Liver (tissue), 9 donors: ENCODE data around the gene GALNT10. TPM values are rescaled to one million over a fixed set of nuclear protein-coding genes. Genes with fewer than 3 reads are reported as not detected.

Experiments used
- DNase-seq: peaks from one replicate; pipeline ENCODE4 v3.0.0-alpha.2; 2017; ENCODE audit warnings: low spot score
- H3K27ac ChIP-seq, 2 donors: one replicate each; pipeline ENCODE4 v1.7.0; 2013; ENCODE audit warnings: inconsistent platforms in 2 of 2, low read length in 2 of 2, control low read depth in 1 of 2, low read depth in 1 of 2, mild to moderate bottlenecking in 1 of 2
- H3K27me3 ChIP-seq, 4 donors: one replicate each; pipeline versions ENCODE4 v1.6.1 to v1.7.0; 2013; ENCODE audit warnings: low read length in 3 of 4, inconsistent platforms in 1 of 4, mild to moderate bottlenecking in 1 of 4, moderate library complexity in 1 of 4; ENCODE audit not compliant: control insufficient read depth in 4 of 4, insufficient read depth in 4 of 4
- H3K36me3 ChIP-seq, 4 donors: one replicate each; pipeline versions ENCODE4 v1.6.1 to v1.7.0; 2013; ENCODE audit warnings: low read length in 3 of 4, mild to moderate bottlenecking in 3 of 4, low read depth in 1 of 4, moderate library complexity in 1 of 4; ENCODE audit not compliant: control insufficient read depth in 4 of 4, insufficient read depth in 3 of 4
- H3K4me1 ChIP-seq, 4 donors: one replicate each; pipeline versions ENCODE4 v1.6.1 to v1.7.0; 2013; ENCODE audit warnings: low read length in 3 of 4, mild to moderate bottlenecking in 3 of 4, moderate library complexity in 1 of 4; ENCODE audit not compliant: control insufficient read depth in 4 of 4, insufficient read depth in 4 of 4
- H3K4me3 ChIP-seq, 3 donors: one replicate each; pipeline versions ENCODE4 v1.6.1 to v1.7.0; 2013; ENCODE audit warnings: low read length in 3 of 3, control low read depth in 1 of 3, low read depth in 1 of 3, mild to moderate bottlenecking in 1 of 3
- H3K9ac ChIP-seq, 2 donors: one replicate each; pipeline ENCODE4 v1.7.0; 2013; ENCODE audit warnings: low read length in 2 of 2, mild to moderate bottlenecking in 2 of 2, moderate library complexity in 2 of 2, control low read depth in 1 of 2, low read depth in 1 of 2
- H3K9me3 ChIP-seq, 4 donors: one replicate each; pipeline versions ENCODE4 v1.6.1 to v1.7.0; 2013; ENCODE audit warnings: low read length in 3 of 4; ENCODE audit not compliant: control insufficient read depth in 4 of 4
- ATF3 ChIP-seq: IDR thresholded peaks from 2 replicates; pipeline ENCODE4 v1.6.1; 2016; ENCODE audit warnings: antibody characterized with exemption
- CTCF ChIP-seq: fragments of 150-350 bp; IDR thresholded peaks from 2 replicates; pipeline ENCODE4 v1.5.1; 2017; ENCODE audit warnings: improper control_type of control experiment, low read depth, low read length; ENCODE audit not compliant: missing input control
- EGR1 ChIP-seq, 2 donors: IDR thresholded peaks; 2 replicates each; pipeline ENCODE4 v1.6.1; 2016 to 2018; ENCODE audit warnings: antibody characterized with exemption in 2 of 2, low read depth in 2 of 2
- FOXA1 ChIP-seq: IDR thresholded peaks from 2 replicates; pipeline ENCODE4 v1.6.1; 2016; ENCODE audit warnings: antibody characterized with exemption
- FOXA2 ChIP-seq: IDR thresholded peaks from 2 replicates; pipeline ENCODE4 v1.6.1; 2016; ENCODE audit warnings: antibody characterized with exemption
- HNF4A ChIP-seq, 2 donors: conservative IDR thresholded peaks; 2 replicates each; pipeline ENCODE4 v1.6.1; 2016; ENCODE audit warnings: antibody characterized with exemption in 2 of 2, mild to moderate bottlenecking in 2 of 2
- HNF4G ChIP-seq: IDR thresholded peaks from 2 replicates; pipeline ENCODE4 v1.6.1; 2016; ENCODE audit warnings: antibody characterized with exemption
- NR2F2 ChIP-seq: IDR thresholded peaks from 2 replicates; pipeline ENCODE4 v1.6.1; 2016; ENCODE audit warnings: antibody characterized with exemption
- RAD21 ChIP-seq, 2 donors: IDR thresholded peaks; 2 replicates each; pipeline ENCODE4 v1.6.1; 2016; ENCODE audit warnings: antibody characterized with exemption in 2 of 2, mild to moderate bottlenecking in 2 of 2
- RXRA ChIP-seq, 2 donors: IDR thresholded peaks; 2 replicates each; pipeline ENCODE4 v1.6.1; 2017 to 2018; ENCODE audit warnings: antibody characterized with exemption in 2 of 2, mild to moderate bottlenecking in 1 of 2
- SP1 ChIP-seq: IDR thresholded peaks from 2 replicates; pipeline ENCODE4 v1.6.1; 2018; ENCODE audit warnings: antibody characterized with exemption, mild to moderate bottlenecking
- TAF1 ChIP-seq: conservative IDR thresholded peaks from 2 replicates; pipeline ENCODE4 v1.6.1; 2016; ENCODE audit warnings: antibody characterized with exemption, mild to moderate bottlenecking
- YY1 ChIP-seq: IDR thresholded peaks from 2 replicates; pipeline ENCODE4 v1.6.1; 2016; ENCODE audit warnings: antibody characterized with exemption, mild to moderate bottlenecking
- ZBTB33 ChIP-seq: IDR thresholded peaks from 2 replicates; pipeline ENCODE4 v1.6.1; 2016; ENCODE audit warnings: antibody characterized with exemption
- WGBS: extraction: QIAGEN DNeasy Blood & Tissue Kit; methylation state at CpG from one replicate; pipeline ENCODE4 v1.1.7; 2013; 5-methylcytosine and 5-hydroxymethylcytosine counted together
- polyA plus RNA-seq, 2 donors: library from polyadenylated mRNA; stranded (reverse) in 1 of 2; unstranded in 1 of 2; fragments of 200-250 nt in 1 of 2; fragments of >200 nt in 1 of 2; fragmentation: Nextera tagmentation in 1 of 2; extraction: Ambion mirVana in 1 of 2; gene quantifications; one replicate each; pipeline versions ENCODE4 v1.2.1 to v1.2.3, GENCODE V29; 2013 to 2015
- total RNA-seq, 2 donors: library from RNA; depleted of rRNA; stranded (reverse); fragments of >200 nt; gene quantifications; one replicate each; pipeline ENCODE4 v1.2.3, GENCODE V29; 2014
- TF ChIP-seq, protein P1 (sequence below): IDR thresholded peaks from 2 replicates; pipeline ENCODE4 v1.6.1; 2016; ENCODE audit warnings: antibody characterized with exemption, mild to moderate bottlenecking
- TF ChIP-seq, protein P2 (sequence below): IDR thresholded peaks from 2 replicates; pipeline ENCODE4 v1.6.1; 2016; ENCODE audit warnings: antibody characterized with exemption
- donor health status: healthy.
- donor health status: healthy.
- donor health status: healthy.
- donor health status: healthy.
- donor health status: healthy.

Gene GALNT10
- total and polyA plus RNA-seq, 4 donors = 1.1 to 17.8 (median 5.3) TPM

DNA sequence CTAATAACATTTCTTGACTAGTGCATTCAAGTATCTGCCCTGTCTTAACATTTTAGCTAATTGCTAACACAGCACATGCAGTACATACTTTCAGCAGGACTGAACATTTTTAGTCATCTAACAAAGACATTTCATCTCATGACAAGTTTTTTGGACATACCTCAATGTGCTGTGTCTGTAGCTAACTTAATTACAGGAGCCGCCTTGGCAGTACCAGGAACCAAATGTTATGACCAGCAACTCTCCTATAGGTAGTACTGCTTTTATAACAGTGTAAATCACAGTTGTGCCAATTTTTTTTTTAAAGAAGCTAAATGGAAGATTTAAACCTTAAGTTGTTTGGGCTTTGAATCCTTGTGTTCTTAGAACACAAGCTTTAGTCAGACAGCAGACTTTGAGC is 155.9 kb downstream of the GALNT10 start:
- Histone ChIP-seq H3K27me3 (no peaks in the 10 kb centered on the region), H3K27ac (no peak overlapping the region), H3K4me3 (no peak overlapping the region), H3K9me3 (no peaks in the 10 kb centered on the region), H3K4me1 (no peaks in the 10 kb centered on the region), H3K9ac (no peak overlapping the region), H3K36me3 (no peaks in the 10 kb centered on the region)
- WGBS = 97% methylated on average over 1 of the region's 1 CpG
- DNase-seq = no peak
- TF ChIP-seq YY1 (no peak), CTCF (no peak), RXRA (IDR thresholded peaks at IDR 0.05) (no peak), EGR1 (IDR thresholded peaks at IDR 0.05; ENCODE audit: low read depth in 2 of 2) (no peak), FOXA2 (no peak), HNF4G (no peak), ATF3 (no peak), ZBTB33 (no peak), FOXA1 (no peak), HNF4A (conservative IDR thresholded peaks at IDR 0.05) (no peak), RAD21 (IDR thresholded peaks at IDR 0.05) (no peak), TAF1 (no peak), NR2F2 (no peak)
- TF ChIP-seq, protein P1, sequence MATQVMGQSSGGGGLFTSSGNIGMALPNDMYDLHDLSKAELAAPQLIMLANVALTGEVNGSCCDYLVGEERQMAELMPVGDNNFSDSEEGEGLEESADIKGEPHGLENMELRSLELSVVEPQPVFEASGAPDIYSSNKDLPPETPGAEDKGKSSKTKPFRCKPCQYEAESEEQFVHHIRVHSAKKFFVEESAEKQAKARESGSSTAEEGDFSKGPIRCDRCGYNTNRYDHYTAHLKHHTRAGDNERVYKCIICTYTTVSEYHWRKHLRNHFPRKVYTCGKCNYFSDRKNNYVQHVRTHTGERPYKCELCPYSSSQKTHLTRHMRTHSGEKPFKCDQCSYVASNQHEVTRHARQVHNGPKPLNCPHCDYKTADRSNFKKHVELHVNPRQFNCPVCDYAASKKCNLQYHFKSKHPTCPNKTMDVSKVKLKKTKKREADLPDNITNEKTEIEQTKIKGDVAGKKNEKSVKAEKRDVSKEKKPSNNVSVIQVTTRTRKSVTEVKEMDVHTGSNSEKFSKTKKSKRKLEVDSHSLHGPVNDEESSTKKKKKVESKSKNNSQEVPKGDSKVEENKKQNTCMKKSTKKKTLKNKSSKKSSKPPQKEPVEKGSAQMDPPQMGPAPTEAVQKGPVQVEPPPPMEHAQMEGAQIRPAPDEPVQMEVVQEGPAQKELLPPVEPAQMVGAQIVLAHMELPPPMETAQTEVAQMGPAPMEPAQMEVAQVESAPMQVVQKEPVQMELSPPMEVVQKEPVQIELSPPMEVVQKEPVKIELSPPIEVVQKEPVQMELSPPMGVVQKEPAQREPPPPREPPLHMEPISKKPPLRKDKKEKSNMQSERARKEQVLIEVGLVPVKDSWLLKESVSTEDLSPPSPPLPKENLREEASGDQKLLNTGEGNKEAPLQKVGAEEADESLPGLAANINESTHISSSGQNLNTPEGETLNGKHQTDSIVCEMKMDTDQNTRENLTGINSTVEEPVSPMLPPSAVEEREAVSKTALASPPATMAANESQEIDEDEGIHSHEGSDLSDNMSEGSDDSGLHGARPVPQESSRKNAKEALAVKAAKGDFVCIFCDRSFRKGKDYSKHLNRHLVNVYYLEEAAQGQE = no peak
- TF ChIP-seq, protein P2, sequence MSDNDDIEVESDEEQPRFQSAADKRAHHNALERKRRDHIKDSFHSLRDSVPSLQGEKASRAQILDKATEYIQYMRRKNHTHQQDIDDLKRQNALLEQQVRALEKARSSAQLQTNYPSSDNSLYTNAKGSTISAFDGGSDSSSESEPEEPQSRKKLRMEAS = no peak

- H3K4me3 ChIP-seq = no peak overlapping the region
- WGBS = 92% methylated on average over 5 of the region's 5 CpGs
Observed at GRCh38 chr5:154349626-154350264, 159.2 kb downstream of the GALNT10 start.

More at GRCh38 chr5:154349626-154350264, 159.2 kb downstream of the GALNT10 start:
- no peaks in the 10 kb centered on the region for H3K27me3 ChIP-seq
- no peak for DNase-seq
- no peak overlapping the region for H3K9ac ChIP-seq
- H3K36me3 ChIP-seq = no peaks in the 10 kb centered on the region
- H3K4me1 ChIP-seq = no peaks in the 10 kb centered on the region
- no peaks in the 10 kb centered on the region for H3K9me3 ChIP-seq
- no peak for TF ChIP-seq SP1
- no peak for TF ChIP-seq HNF4G
- TF ChIP-seq HNF4A (conservative IDR thresholded peaks at IDR 0.05) = no peak
- H3K27ac ChIP-seq = no peak overlapping the region
